H9 (cell line): ENCODE measurements around the gene TRAK1. TPM values are rescaled to one million over a fixed set of nuclear protein-coding genes. Genes with fewer than 3 reads are reported as not detected.

Experiments used
- DNase-seq: peaks from one replicate; pipeline ENCODE4 v3.0.0-alpha.2; 2017
- H2AFZ ChIP-seq: one replicate; pipeline ENCODE4 v1.6.1; 2013; ENCODE audit warnings: mild to moderate bottlenecking, low read length, control low read depth, moderate library complexity
- H2AK5ac ChIP-seq: 2 replicates; pipeline ENCODE4 v1.6.1; 2013; ENCODE audit warnings: low read length, control low read depth, mixed read lengths; ENCODE audit not compliant: insufficient read length
- H2BK120ac ChIP-seq: one replicate; pipeline ENCODE4 v1.6.1; 2013; ENCODE audit warnings: low read depth, mild to moderate bottlenecking, low read length, control low read depth, inconsistent platforms; ENCODE audit not compliant: poor library complexity, severe bottlenecking
- H2BK12ac ChIP-seq: 2 replicates; pipeline ENCODE4 v1.6.1; 2013; ENCODE audit warnings: low read length, control low read depth, mixed read lengths, low read depth; ENCODE audit not compliant: insufficient read length
- H2BK15ac ChIP-seq: 2 replicates; pipeline ENCODE4 v1.6.1; 2013; ENCODE audit warnings: low read depth, low read length, control low read depth
- H2BK20ac ChIP-seq: one replicate; pipeline ENCODE4 v1.6.1; 2013; ENCODE audit warnings: low read depth, mild to moderate bottlenecking, low read length, control low read depth, inconsistent platforms; ENCODE audit not compliant: poor library complexity, severe bottlenecking
- H2BK5ac ChIP-seq: 2 replicates; pipeline ENCODE4 v1.6.1; 2013; ENCODE audit warnings: low read length, control low read depth, mixed read lengths; ENCODE audit not compliant: insufficient read length
- H3K14ac ChIP-seq: 2 replicates; pipeline ENCODE4 v1.6.1; 2013; ENCODE audit warnings: low read length, control low read depth; ENCODE audit not compliant: insufficient read depth
- H3K18ac ChIP-seq: 2 replicates; pipeline ENCODE4 v1.6.1; 2013; ENCODE audit warnings: low read depth, mild to moderate bottlenecking, mixed read lengths, low read length, control low read depth; ENCODE audit not compliant: insufficient read length
- H3K23ac ChIP-seq: 2 replicates; pipeline ENCODE4 v1.6.1; 2013; ENCODE audit warnings: low read length, control low read depth, mixed read lengths, low read depth; ENCODE audit not compliant: insufficient read length
- H3K23me2 ChIP-seq: 2 replicates; pipeline ENCODE4 v1.6.1; 2013; ENCODE audit warnings: low read depth, mild to moderate bottlenecking, mixed read lengths, low read length, control low read depth; ENCODE audit not compliant: insufficient read length, poor library complexity, severe bottlenecking
- H3K27ac ChIP-seq: 2 replicates; pipeline ENCODE4 v1.5.1; 2013; ENCODE audit warnings: low read length, control low read depth, mixed read lengths, low read depth; ENCODE audit not compliant: insufficient read length
- H3K27me3 ChIP-seq: 2 replicates; pipeline ENCODE4 v1.6.1; 2013; ENCODE audit warnings: low read length, control low read depth, inconsistent platforms; ENCODE audit not compliant: insufficient read depth
- H3K4ac ChIP-seq: 2 replicates; pipeline ENCODE4 v1.6.1; 2013; ENCODE audit warnings: low read depth, mild to moderate bottlenecking, control low read depth, inconsistent platforms, low read length, moderate library complexity
- H3K4me1 ChIP-seq: 2 replicates; pipeline ENCODE4 v1.6.1; 2013; ENCODE audit warnings: low read length, control low read depth, inconsistent platforms; ENCODE audit not compliant: insufficient read depth
- H3K4me2 ChIP-seq: 2 replicates; pipeline ENCODE4 v1.6.1; 2013; ENCODE audit warnings: low read length, control low read depth, mixed read lengths; ENCODE audit not compliant: insufficient read length, insufficient read depth
- H3K56ac ChIP-seq: 2 replicates; pipeline ENCODE4 v1.6.1; 2013; ENCODE audit warnings: low read depth, mild to moderate bottlenecking, mixed read lengths, low read length, control low read depth; ENCODE audit not compliant: insufficient read length
- H3K79me1 ChIP-seq: 2 replicates; pipeline ENCODE4 v1.6.1; 2013; ENCODE audit warnings: low read depth, mild to moderate bottlenecking, moderate library complexity, low read length, control low read depth, inconsistent platforms; ENCODE audit not compliant: insufficient read depth, poor library complexity, severe bottlenecking
- H3K79me2 ChIP-seq: 2 replicates; pipeline ENCODE4 v1.6.1; 2013; ENCODE audit warnings: low read length, control low read depth, inconsistent platforms; ENCODE audit not compliant: insufficient read depth
- H3K9ac ChIP-seq: 2 replicates; pipeline ENCODE4 v1.6.1; 2013; ENCODE audit warnings: low read length, control low read depth, mixed read lengths; ENCODE audit not compliant: insufficient read length; ENCODE audit errors: extremely low read depth
- H3K9me3 ChIP-seq: one replicate; pipeline ENCODE4 v1.6.1; 2013; ENCODE audit warnings: low read depth, low read length, inconsistent platforms; ENCODE audit not compliant: control insufficient read depth
- H3T11ph ChIP-seq: one replicate; pipeline ENCODE4 v1.6.1; 2013; ENCODE audit warnings: mild to moderate bottlenecking, low read length, control low read depth, inconsistent platforms
- H4K20me1 ChIP-seq: one replicate; pipeline ENCODE4 v1.6.1; 2013; ENCODE audit not compliant: control insufficient read depth, insufficient read length, insufficient read depth
- H4K5ac ChIP-seq: 2 replicates; pipeline ENCODE4 v1.6.1; 2013; ENCODE audit warnings: low read depth, mild to moderate bottlenecking, mixed read lengths, low read length, control low read depth; ENCODE audit not compliant: insufficient read length
- H4K8ac ChIP-seq: replicated peaks from 2 replicates; pipeline ENCODE4 v1.6.1; 2013; ENCODE audit warnings: low read length, control low read depth, mixed read lengths, low read depth; ENCODE audit not compliant: insufficient read length
- H4K91ac ChIP-seq: 2 replicates; pipeline ENCODE4 v1.6.1; 2013; ENCODE audit warnings: low read depth, mild to moderate bottlenecking, moderate library complexity, mixed read lengths, low read length, control low read depth; ENCODE audit not compliant: insufficient read length
- H3K27ac Mint-ChIP-seq, 3 experiments: 2 replicates in 2 of 3; 3 replicates in 1 of 3; pipeline ENCODE4 v1.8.0; 2020 to 2021; ENCODE audit warnings: mixed read lengths in 3 of 3, mild to moderate bottlenecking in 1 of 3, moderate library complexity in 1 of 3
- H3K27me3 Mint-ChIP-seq: 2 replicates; pipeline ENCODE4 v1.8.0; 2021; ENCODE audit warnings: low read depth, mild to moderate bottlenecking, moderate library complexity, mixed read lengths
- H3K36me3 Mint-ChIP-seq, 3 experiments: 2 replicates in 2 of 3; 3 replicates in 1 of 3; pipeline ENCODE4 v1.8.0; 2020 to 2021; ENCODE audit warnings: low read depth in 3 of 3, mixed read lengths in 3 of 3; ENCODE audit not compliant: insufficient read depth in 1 of 3
- H3K4me1 Mint-ChIP-seq, 2 experiments: 2 replicates each; pipeline ENCODE4 v1.8.0; 2020; ENCODE audit warnings: mixed read lengths in 2 of 2
- H3K4me3 Mint-ChIP-seq, 2 experiments: 2 replicates in 1 of 2; 3 replicates in 1 of 2; pipeline ENCODE4 v1.8.0; 2020 to 2021; ENCODE audit warnings: mild to moderate bottlenecking in 2 of 2, mixed read lengths in 2 of 2, moderate library complexity in 1 of 2
- H3K9me3 Mint-ChIP-seq, 2 experiments: 2 replicates in 1 of 2; 3 replicates in 1 of 2; pipeline ENCODE4 v1.8.0; 2020; ENCODE audit warnings: mild to moderate bottlenecking in 2 of 2, mixed read lengths in 2 of 2, moderate library complexity in 1 of 2
- total RNA-seq: library from RNA; stranded (reverse); gene quantifications from 2 replicates; pipeline ENCODE4 v1.2.1, GENCODE V29; 2021
- TF ChIP-seq, protein P1 (sequence below): fragments of 200-600 bp; sonication (generic); conservative IDR thresholded peaks from 3 replicates; pipeline ENCODE4 v1.8.0; 2021; ENCODE audit warnings: antibody characterized with exemption, mild to moderate bottlenecking

The TRAK1 gene
- total RNA-seq, 1 experiment from 2014 or later = 34.2 TPM

DNA sequence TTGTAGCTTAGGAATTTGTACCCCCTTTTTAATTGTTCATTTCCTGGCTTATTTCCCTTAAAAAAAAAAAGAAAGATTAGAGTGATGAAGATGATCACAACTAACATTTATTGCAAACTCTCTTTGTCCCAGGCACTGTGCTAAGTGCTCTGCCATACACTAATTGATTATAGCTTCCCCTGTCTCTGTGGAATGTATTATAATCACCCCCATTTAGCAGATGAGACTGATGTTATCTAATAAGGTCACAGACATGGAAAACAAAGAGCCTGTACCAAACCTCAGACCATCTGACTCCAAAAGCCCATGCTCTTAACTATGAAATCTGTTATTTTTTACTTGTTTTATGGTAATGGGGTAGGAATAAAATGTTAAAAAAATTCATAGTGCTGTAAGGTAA, 53.1 kb downstream of the TRAK1 start:
- Histone ChIP-seq H3K18ac (no peak overlapping the region), H3K14ac (no peak overlapping the region), H3K23me2 (no peaks in the 10 kb centered on the region), H3K9me3 (no peaks in the 10 kb centered on the region), H3K79me2 (no peaks in the 10 kb centered on the region), H2BK20ac (no peak overlapping the region), H4K5ac (no peak overlapping the region), H2BK120ac (no peak overlapping the region), H2AFZ (no peak overlapping the region), H3K4ac (no peak overlapping the region), H3K27ac (no peak overlapping the region), H3K56ac (no peak overlapping the region), H2BK12ac (no peak overlapping the region), H4K8ac (no peak overlapping the region), H3K27me3 (no peaks in the 10 kb centered on the region), H3K23ac (no peak overlapping the region), H4K20me1 (peaks cover 3% of the 10 kb centered on the region), H3K79me1 (peaks cover 3% of the 10 kb centered on the region), H3K9ac (no peak overlapping the region), H3K4me2 (no peak overlapping the region), H3T11ph (no peak overlapping the region), H2BK15ac (no peak overlapping the region), H2AK5ac (no peak overlapping the region), H2BK5ac (no peak overlapping the region), H4K91ac (no peak overlapping the region), H3K4me1 (no peaks in the 10 kb centered on the region)
- TF ChIP-seq, protein P1, sequence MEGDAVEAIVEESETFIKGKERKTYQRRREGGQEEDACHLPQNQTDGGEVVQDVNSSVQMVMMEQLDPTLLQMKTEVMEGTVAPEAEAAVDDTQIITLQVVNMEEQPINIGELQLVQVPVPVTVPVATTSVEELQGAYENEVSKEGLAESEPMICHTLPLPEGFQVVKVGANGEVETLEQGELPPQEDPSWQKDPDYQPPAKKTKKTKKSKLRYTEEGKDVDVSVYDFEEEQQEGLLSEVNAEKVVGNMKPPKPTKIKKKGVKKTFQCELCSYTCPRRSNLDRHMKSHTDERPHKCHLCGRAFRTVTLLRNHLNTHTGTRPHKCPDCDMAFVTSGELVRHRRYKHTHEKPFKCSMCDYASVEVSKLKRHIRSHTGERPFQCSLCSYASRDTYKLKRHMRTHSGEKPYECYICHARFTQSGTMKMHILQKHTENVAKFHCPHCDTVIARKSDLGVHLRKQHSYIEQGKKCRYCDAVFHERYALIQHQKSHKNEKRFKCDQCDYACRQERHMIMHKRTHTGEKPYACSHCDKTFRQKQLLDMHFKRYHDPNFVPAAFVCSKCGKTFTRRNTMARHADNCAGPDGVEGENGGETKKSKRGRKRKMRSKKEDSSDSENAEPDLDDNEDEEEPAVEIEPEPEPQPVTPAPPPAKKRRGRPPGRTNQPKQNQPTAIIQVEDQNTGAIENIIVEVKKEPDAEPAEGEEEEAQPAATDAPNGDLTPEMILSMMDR = no peak
- Mint-ChIP-seq H3K4me1 (peaks cover 12 to 16% of the 10 kb centered on the region in 2 experiments), H3K27me3 (no peaks in the 10 kb centered on the region; the same call in 1 of the 2 replicates), H3K9me3 (no peaks in the 10 kb centered on the region), H3K27ac (no peak overlapping the region), H3K4me3 (no peak overlapping the region), H3K36me3 (no peaks in the 10 kb centered on the region)
- DNase-seq = no peak
